HepG2 (cell line): Measurements from ENCODE around the gene ENTPD2. TPM values are rescaled to one million over a fixed set of nuclear protein-coding genes. Genes with fewer than 3 reads are reported as not detected.

Experiments used
- BORCS8-MEF2B ChIP-seq: sonication (generic); formaldehyde crosslinking; IDR thresholded peaks from 2 replicates; pipeline ENCODE4 v1.8.0; 2022; ENCODE audit warnings: mild to moderate bottlenecking, missing genetic modification reagents
- CBX1 ChIP-seq: IDR thresholded peaks from one replicate; pipeline ENCODE4 v1.6.1; 2016; ENCODE audit warnings: antibody characterized with exemption, low read depth
- HNF4A ChIP-seq: sonication (generic); formaldehyde crosslinking; IDR thresholded peaks from 2 replicates; pipeline ENCODE4 v1.4.0; 2020; ENCODE audit warnings: missing genetic modification reagents
- KDM5B ChIP-seq: sonication (generic); formaldehyde crosslinking; IDR thresholded peaks from 2 replicates; pipeline ENCODE4 v1.4.0; 2020; ENCODE audit warnings: missing genetic modification reagents, mild to moderate bottlenecking, borderline replicate concordance
- SALL1 ChIP-seq: sonication (generic); formaldehyde crosslinking; IDR thresholded peaks from 2 replicates; pipeline ENCODE4 v1.8.0; 2022; ENCODE audit warnings: mild to moderate bottlenecking, missing genetic modification reagents
- SNAI1 ChIP-seq: sonication (generic); formaldehyde crosslinking; IDR thresholded peaks from 2 replicates; pipeline ENCODE4 v1.5.0; 2020; ENCODE audit warnings: mild to moderate bottlenecking, missing genetic modification reagents, borderline replicate concordance
- SUZ12 ChIP-seq: fragments of 150-350 bp; IDR thresholded peaks from 2 replicates; pipeline ENCODE4 v1.6.1; 2014; ENCODE audit warnings: low read depth, low read length
- TOE1 ChIP-seq: sonication (generic); formaldehyde crosslinking; IDR thresholded peaks from 2 replicates; pipeline ENCODE4 v1.4.0; 2020; ENCODE audit warnings: mild to moderate bottlenecking, missing genetic modification reagents
- ZNF121 ChIP-seq: sonication (generic); formaldehyde crosslinking; IDR thresholded peaks from 2 replicates; pipeline ENCODE4 v1.5.0; 2020; ENCODE audit warnings: mild to moderate bottlenecking, missing genetic modification reagents
- ZNF136 ChIP-seq: sonication (generic); formaldehyde crosslinking; IDR thresholded peaks from 2 replicates; pipeline ENCODE4 v1.8.1; 2022; ENCODE audit warnings: low read depth, mild to moderate bottlenecking, moderate library complexity, missing genetic modification reagents
- ZNF546 ChIP-seq: sonication (generic); formaldehyde crosslinking; conservative IDR thresholded peaks from 2 replicates; pipeline ENCODE4 v1.8.1; 2023; ENCODE audit warnings: mild to moderate bottlenecking, missing genetic modification reagents
- ZNF747 ChIP-seq: sonication (generic); formaldehyde crosslinking; IDR thresholded peaks from 2 replicates; pipeline ENCODE4 v1.8.1; 2023; ENCODE audit warnings: missing genetic modification reagents, mild to moderate bottlenecking, borderline replicate concordance
- ZNF883 ChIP-seq: sonication (generic); formaldehyde crosslinking; IDR thresholded peaks from 2 replicates; pipeline ENCODE4 v1.5.1; 2020; ENCODE audit warnings: mild to moderate bottlenecking, missing genetic modification reagents; ENCODE audit errors: not compliant biosample characterization
- ZSCAN20 ChIP-seq: sonication (generic); formaldehyde crosslinking; IDR thresholded peaks from 2 replicates; pipeline ENCODE4 v1.4.0; 2020; ENCODE audit warnings: missing genetic modification reagents, mild to moderate bottlenecking, borderline replicate concordance
- ZZZ3 ChIP-seq: sonication (generic); formaldehyde crosslinking; IDR thresholded peaks from 2 replicates; pipeline ENCODE4 v1.4.0; 2020; ENCODE audit warnings: missing genetic modification reagents, mild to moderate bottlenecking, borderline replicate concordance
- polyA plus RNA-seq, 8 experiments: library from polyadenylated mRNA; depleted of rRNA in 3 of 8; stranded (reverse) in 7 of 8; unstranded in 1 of 8; fragments of >200 nt; fragmentation: Illumina TruSeq in 4 of 8; extraction: Trizol in 4 of 8; gene quantifications; 2 replicates each; pipeline versions ENCODE4 v1.2.1 to v1.2.3, GENCODE V29; 2011 to 2016; ENCODE audit warnings: low read depth in 4 of 8, missing spikeins in 1 of 8, mixed read lengths in 1 of 8; ENCODE audit not compliant: insufficient read depth in 1 of 8
- total RNA-seq, 5 experiments: library from RNA; depleted of rRNA; stranded (reverse); fragments of >200 nt; fragmentation: Illumina TruSeq; extraction: Trizol; gene quantifications; 2 replicates each; pipeline ENCODE4 v1.2.3, GENCODE V29; 2016; ENCODE audit warnings: low read depth in 1 of 5
- TF ChIP-seq, protein P1 (sequence below), 2 experiments: sonication (generic) in 1 of 2; formaldehyde crosslinking in 1 of 2; IDR thresholded peaks; 2 replicates each; pipeline versions ENCODE4 v1.4.0 to v1.6.1; 2018 to 2020; ENCODE audit warnings: missing genetic modification reagents in 2 of 2, borderline replicate concordance in 1 of 2, low read depth in 1 of 2, mild to moderate bottlenecking in 1 of 2, missing biosample characterization in 1 of 2
- TF ChIP-seq, protein P2 (sequence below): IDR thresholded peaks from 2 replicates; pipeline ENCODE4 v1.6.1; 2018; ENCODE audit warnings: missing genetic modification reagents
- TF ChIP-seq, protein P3 (sequence below): sonication (generic); formaldehyde crosslinking; IDR thresholded peaks from 2 replicates; pipeline ENCODE4 v1.4.0; 2020; ENCODE audit warnings: mild to moderate bottlenecking, low read depth, missing genetic modification reagents
- TF ChIP-seq, protein P4 (sequence below): sonication (generic); formaldehyde crosslinking; IDR thresholded peaks from 2 replicates; pipeline ENCODE4 v1.5.0; 2020; ENCODE audit warnings: missing genetic modification reagents
- TF ChIP-seq, protein P5 (sequence below): sonication (generic); formaldehyde crosslinking; IDR thresholded peaks from 2 replicates; pipeline ENCODE4 v1.4.0; 2020; ENCODE audit warnings: missing genetic modification reagents, low read depth, mild to moderate bottlenecking, borderline replicate concordance
- TF ChIP-seq, protein P6 (sequence below): sonication (generic); formaldehyde crosslinking; IDR thresholded peaks from 2 replicates; pipeline ENCODE4 v1.4.0; 2020; ENCODE audit warnings: low read depth, mild to moderate bottlenecking, missing genetic modification reagents

Gene ENTPD2
- total and polyA plus RNA-seq, 2 of the 13 experiments (the other 11 are each of a cell fraction or from before 2014, with no cell fraction given): 0.95 to 3.2 TPM

DNA sequence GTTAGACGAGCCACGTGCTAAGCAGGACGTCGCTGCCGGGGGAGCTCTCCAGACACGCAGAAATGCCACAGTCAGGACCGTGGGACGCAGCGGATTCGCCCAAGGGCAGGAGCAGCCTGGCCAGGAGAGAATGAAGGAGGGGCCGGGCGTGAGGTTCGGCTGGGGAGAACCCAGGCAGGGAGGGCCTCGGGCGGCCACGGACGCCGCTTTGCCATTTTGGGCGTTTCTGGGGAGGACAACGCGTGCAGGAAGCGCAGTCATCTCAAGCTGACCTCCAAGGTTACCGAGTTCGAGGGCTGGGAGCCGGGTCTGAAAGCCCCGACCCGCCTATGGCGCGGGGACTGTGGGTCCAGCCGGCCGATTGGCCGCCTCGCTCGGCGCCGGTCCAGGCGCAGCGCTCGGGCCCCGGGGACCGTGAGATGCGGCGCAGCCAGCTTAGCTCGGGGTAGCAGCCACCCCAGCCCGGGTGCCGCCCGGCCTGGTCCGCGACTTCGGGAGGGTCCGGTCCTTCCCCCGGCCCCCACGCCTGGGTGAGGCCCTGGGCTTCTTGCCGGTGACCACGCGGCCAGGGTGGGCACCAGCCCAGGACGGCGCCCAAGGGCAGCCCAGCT is 32.2 kb upstream of the ENTPD2 start (continued):
- TF ChIP-seq, protein P1, sequence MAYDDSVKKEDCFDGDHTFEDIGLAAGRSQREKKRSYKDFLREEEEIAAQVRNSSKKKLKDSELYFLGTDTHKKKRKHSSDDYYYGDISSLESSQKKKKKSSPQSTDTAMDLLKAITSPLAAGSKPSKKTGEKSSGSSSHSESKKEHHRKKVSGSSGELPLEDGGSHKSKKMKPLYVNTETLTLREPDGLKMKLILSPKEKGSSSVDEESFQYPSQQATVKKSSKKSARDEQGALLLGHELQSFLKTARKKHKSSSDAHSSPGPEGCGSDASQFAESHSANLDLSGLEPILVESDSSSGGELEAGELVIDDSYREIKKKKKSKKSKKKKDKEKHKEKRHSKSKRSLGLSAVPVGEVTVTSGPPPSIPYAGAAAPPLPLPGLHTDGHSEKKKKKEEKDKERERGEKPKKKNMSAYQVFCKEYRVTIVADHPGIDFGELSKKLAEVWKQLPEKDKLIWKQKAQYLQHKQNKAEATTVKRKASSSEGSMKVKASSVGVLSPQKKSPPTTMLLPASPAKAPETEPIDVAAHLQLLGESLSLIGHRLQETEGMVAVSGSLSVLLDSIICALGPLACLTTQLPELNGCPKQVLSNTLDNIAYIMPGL (CRISPR knock-in tag; IDR thresholded peaks at IDR 0.05; ENCODE audit: borderline replicate concordance in 1 of 2, low read depth in 1 of 2): peak in 1 of 2 experiments; percentile 48; a peak in 2 of 4 replicates
- no peak for TF ChIP-seq ZNF136 (CRISPR knock-in tag)
- TF ChIP-seq, protein P2, sequence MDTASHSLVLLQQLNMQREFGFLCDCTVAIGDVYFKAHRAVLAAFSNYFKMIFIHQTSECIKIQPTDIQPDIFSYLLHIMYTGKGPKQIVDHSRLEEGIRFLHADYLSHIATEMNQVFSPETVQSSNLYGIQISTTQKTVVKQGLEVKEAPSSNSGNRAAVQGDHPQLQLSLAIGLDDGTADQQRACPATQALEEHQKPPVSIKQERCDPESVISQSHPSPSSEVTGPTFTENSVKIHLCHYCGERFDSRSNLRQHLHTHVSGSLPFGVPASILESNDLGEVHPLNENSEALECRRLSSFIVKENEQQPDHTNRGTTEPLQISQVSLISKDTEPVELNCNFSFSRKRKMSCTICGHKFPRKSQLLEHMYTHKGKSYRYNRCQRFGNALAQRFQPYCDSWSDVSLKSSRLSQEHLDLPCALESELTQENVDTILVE (CRISPR knock-in tag): no peak
- TF ChIP-seq, protein P3, sequence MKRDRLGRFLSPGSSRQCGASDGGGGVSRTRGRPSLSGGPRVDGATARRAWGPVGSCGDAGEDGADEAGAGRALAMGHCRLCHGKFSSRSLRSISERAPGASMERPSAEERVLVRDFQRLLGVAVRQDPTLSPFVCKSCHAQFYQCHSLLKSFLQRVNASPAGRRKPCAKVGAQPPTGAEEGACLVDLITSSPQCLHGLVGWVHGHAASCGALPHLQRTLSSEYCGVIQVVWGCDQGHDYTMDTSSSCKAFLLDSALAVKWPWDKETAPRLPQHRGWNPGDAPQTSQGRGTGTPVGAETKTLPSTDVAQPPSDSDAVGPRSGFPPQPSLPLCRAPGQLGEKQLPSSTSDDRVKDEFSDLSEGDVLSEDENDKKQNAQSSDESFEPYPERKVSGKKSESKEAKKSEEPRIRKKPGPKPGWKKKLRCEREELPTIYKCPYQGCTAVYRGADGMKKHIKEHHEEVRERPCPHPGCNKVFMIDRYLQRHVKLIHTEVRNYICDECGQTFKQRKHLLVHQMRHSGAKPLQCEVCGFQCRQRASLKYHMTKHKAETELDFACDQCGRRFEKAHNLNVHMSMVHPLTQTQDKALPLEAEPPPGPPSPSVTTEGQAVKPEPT: peak; percentile 88
- TF ChIP-seq TOE1 (CRISPR knock-in tag): no peak
- TF ChIP-seq, protein P4, sequence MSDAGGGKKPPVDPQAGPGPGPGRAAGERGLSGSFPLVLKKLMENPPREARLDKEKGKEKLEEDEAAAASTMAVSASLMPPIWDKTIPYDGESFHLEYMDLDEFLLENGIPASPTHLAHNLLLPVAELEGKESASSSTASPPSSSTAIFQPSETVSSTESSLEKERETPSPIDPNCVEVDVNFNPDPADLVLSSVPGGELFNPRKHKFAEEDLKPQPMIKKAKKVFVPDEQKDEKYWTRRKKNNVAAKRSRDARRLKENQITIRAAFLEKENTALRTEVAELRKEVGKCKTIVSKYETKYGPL: peak; percentile 43; the same call in 1 of the 2 replicates
- 0 out of 2 replicates have a peak, but pooled peaks have one; percentile 60 for TF ChIP-seq ZZZ3 (CRISPR knock-in tag)
- TF ChIP-seq, protein P5, sequence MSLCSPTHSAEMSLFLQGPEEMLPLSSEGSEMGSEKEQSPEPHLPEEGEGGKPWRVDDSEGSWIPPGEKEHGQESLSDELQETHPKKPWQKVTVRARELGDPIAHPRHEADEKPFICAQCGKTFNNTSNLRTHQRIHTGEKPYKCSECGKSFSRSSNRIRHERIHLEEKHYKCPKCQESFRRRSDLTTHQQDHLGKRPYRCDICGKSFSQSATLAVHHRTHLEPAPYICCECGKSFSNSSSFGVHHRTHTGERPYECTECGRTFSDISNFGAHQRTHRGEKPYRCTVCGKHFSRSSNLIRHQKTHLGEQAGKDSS (CRISPR knock-in tag): peak; percentile 41; the same call in 1 of the 2 replicates
- peak; percentile 25; the same call in 1 of the 2 replicates for TF ChIP-seq SNAI1 (CRISPR knock-in tag)
- TF ChIP-seq CBX1: no peak
- TF ChIP-seq ZNF883: no peak
- TF ChIP-seq SALL1: peak; percentile 39; the same call in 1 of the 2 replicates
- TF ChIP-seq SUZ12: no peak
- peak; percentile 63; the same call in 1 of the 2 replicates for TF ChIP-seq KDM5B (CRISPR knock-in tag)
- no peak; the same call in 1 of the 2 replicates for TF ChIP-seq ZNF121 (CRISPR knock-in tag)
- TF ChIP-seq BORCS8-MEF2B (CRISPR knock-in tag): peak; percentile 14; the same call in 1 of the 2 replicates
- TF ChIP-seq ZNF546 (CRISPR knock-in tag): no peak
- TF ChIP-seq, protein P6, sequence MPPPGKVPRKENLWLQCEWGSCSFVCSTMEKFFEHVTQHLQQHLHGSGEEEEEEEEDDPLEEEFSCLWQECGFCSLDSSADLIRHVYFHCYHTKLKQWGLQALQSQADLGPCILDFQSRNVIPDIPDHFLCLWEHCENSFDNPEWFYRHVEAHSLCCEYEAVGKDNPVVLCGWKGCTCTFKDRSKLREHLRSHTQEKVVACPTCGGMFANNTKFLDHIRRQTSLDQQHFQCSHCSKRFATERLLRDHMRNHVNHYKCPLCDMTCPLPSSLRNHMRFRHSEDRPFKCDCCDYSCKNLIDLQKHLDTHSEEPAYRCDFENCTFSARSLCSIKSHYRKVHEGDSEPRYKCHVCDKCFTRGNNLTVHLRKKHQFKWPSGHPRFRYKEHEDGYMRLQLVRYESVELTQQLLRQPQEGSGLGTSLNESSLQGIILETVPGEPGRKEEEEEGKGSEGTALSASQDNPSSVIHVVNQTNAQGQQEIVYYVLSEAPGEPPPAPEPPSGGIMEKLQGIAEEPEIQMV (CRISPR knock-in tag): peak; percentile 46; the same call in 1 of the 2 replicates
- TF ChIP-seq HNF4A (CRISPR knock-in tag): no peak
- TF ChIP-seq ZNF747 (CRISPR knock-in tag): no peak
- TF ChIP-seq ZSCAN20 (CRISPR knock-in tag): peak; percentile 92
